Measurements from ENCODE around the gene PTPRM.

DNA sequence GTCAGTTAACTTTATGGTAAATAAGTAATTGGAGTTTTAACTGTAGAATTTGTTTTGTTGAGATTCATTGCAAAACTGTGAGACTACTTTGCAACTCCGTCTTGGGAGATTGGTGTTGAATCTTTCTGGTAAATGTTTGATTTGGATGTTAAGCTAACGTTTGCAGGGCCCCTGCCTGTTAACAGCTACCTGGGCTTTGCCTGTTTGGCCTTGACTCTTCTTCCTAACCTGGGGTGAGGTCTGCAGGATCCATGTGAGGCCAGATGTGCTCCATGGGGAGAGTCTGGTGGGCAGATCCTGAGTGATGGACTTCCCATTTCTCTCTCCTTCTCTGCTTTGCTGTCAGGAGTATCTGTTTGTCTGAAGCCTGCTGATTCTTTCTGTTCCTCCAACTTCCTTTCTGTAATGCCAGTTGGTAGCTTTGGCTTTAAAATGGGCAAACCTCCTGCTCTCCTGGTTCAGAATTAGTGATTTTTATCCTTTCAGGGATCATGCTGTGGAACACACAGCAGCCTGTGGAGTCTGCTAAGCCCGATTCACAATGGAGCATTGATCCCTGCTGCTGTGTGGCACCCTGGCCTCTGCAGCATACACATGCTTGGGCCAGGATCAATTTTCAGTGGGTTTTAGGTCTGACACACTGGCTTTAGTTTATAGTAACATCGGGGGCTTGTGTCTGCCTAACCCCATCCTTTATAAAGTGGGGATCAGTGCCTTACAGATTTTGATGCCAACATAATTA lies 36.3 kb downstream of the PTPRM start:
- TF ChIP-seq EZH2 (IDR thresholded peaks at IDR 0.05; ENCODE audit: insufficient read depth, poor library complexity, severe bottlenecking) (no peak), EZH2phosphoT487 (IDR thresholded peaks at IDR 0.05; ENCODE audit: insufficient read depth, low read depth) (no peak)
